HCT116 (cell line): ENCODE data around the gene ARHGEF19. TPM values are rescaled to one million over a fixed set of nuclear protein-coding genes. Genes with fewer than 3 reads are reported as not detected.
A peak's percentile ranks its signal among the peaks of the same experiment; 100 is the strongest.

ENCODE experiments used
- ATAC-seq: fragments of 200-7000 bp; cut with Tn5 transposase; 2 replicates; pipeline ENCODE4 v1.9.1; 2020; ENCODE audit warnings: mild to moderate bottlenecking, moderate library complexity
- BruUV-seq: library from RNA; stranded (reverse); fragments of 400-500 nt; replicated peaks from 2 replicates; lab custom pipeline; 2021; lab: Mats Ljungman, UMichigan
- CTCF ChIA-PET: fragments of 300-600 bp; sonication (Branson Sonifier 250); formaldehyde crosslinking; loops from one replicate; lab custom pipeline; 2021; ENCODE audit warnings: antibody characterized with exemption; lab: Charles Lee
- POLR2A ChIA-PET: fragments of 300-600, 350-600 bp; sonication (Branson Sonifier 250); formaldehyde crosslinking; loops from one replicate; lab custom pipeline; 2021; ENCODE audit warnings: antibody characterized with exemption; lab: Charles Lee
- RAD21 ChIA-PET, 2 experiments: fragments of 300-600 bp; sonication (Branson Sonifier 250); formaldehyde crosslinking; loops; one replicate each; lab custom pipeline; 2023; ENCODE audit warnings: low total read pairs in 2 of 2; ENCODE audit not compliant: uncharacterized antibody in 2 of 2, unreplicated experiment in 2 of 2, low non-redundant PET in 1 of 2; lab: Charles Lee
- DNase-seq: peaks from one replicate; pipeline ENCODE4 v3.0.0-alpha.2; 2010; ENCODE audit warnings: low read depth, low spot score
- H2AFZ ChIP-seq: fragments of 200-600 bp; shearing (Covaris generic), sonication (generic); 2 replicates; pipeline ENCODE4 v1.6.1; 2017; ENCODE audit warnings: low read depth, mixed run types, mixed read lengths, antibody characterized with exemption, low read length; ENCODE audit not compliant: poor library complexity, severe bottlenecking
- H3K27ac ChIP-seq: 2 replicates; pipeline ENCODE4 v1.5.1; 2012; ENCODE audit warnings: low read depth, low read length
- H3K27me3 ChIP-seq: fragments of 200-600 bp; sonication (generic); 2 replicates; pipeline ENCODE4 v1.6.1; 2016; ENCODE audit warnings: mixed run types, low read length, mixed read lengths; ENCODE audit not compliant: insufficient read depth
- H3K36me3 ChIP-seq, 2 experiments: fragments of 200-500 bp in 1 of 2; fragments of 200-600 bp in 1 of 2; sonication (Bioruptor generic) in 1 of 2; sonication (generic) in 1 of 2; 2 replicates each; pipeline versions ENCODE4 v1.5.1 to v1.6.1; 2014 to 2016; ENCODE audit warnings: low read length in 2 of 2, inconsistent platforms in 1 of 2, mixed read lengths in 1 of 2, mixed run types in 1 of 2; ENCODE audit not compliant: insufficient read depth in 2 of 2, control insufficient read depth in 1 of 2
- H3K4me1 ChIP-seq, 2 experiments: fragments of 200-600 bp in 1 of 2; sonication (generic) in 1 of 2; 2 replicates each; pipeline versions ENCODE4 v1.5.1 to v1.6.1; 2012 to 2017; ENCODE audit warnings: low read length in 2 of 2, inconsistent platforms in 1 of 2, mild to moderate bottlenecking in 1 of 2, mixed read lengths in 1 of 2, mixed run types in 1 of 2, moderate library complexity in 1 of 2; ENCODE audit not compliant: insufficient read depth in 2 of 2, control insufficient read depth in 1 of 2
- H3K4me2 ChIP-seq: fragments of 200-600 bp; sonication (generic); 2 replicates; pipeline ENCODE4 v1.6.1; 2017; ENCODE audit warnings: mixed run types, low read length, mixed read lengths
- H3K4me3 ChIP-seq, 2 experiments: fragments of 200-600 bp in 1 of 2; sonication (generic) in 1 of 2; replicated peaks in 1 of 2; 2 replicates each; pipeline ENCODE4 v1.5.1; 2011 to 2016; ENCODE audit warnings: low read length in 2 of 2, control low read depth in 1 of 2, low read depth in 1 of 2, mild to moderate bottlenecking in 1 of 2, mixed read lengths in 1 of 2, mixed run types in 1 of 2
- H3K79me2 ChIP-seq: fragments of 200-600 bp; sonication (generic); 2 replicates; pipeline ENCODE4 v1.6.1; 2017; ENCODE audit warnings: mild to moderate bottlenecking, mixed run types, low read length, moderate library complexity, mixed read lengths; ENCODE audit not compliant: insufficient read depth
- H3K9ac ChIP-seq: fragments of 200-600 bp; sonication (generic); 2 replicates; pipeline ENCODE4 v1.6.1; 2016; ENCODE audit warnings: low read length, mixed read lengths
- H3K9me2 ChIP-seq: fragments of 200-600 bp; sonication (generic), shearing (Covaris generic); 2 replicates; pipeline ENCODE4 v1.6.1; 2017; ENCODE audit warnings: mixed run types, mild to moderate bottlenecking, moderate library complexity; ENCODE audit not compliant: insufficient read depth
- H3K9me3 ChIP-seq, 2 experiments: fragments of 200-500 bp in 1 of 2; fragments of 200-600 bp in 1 of 2; sonication (Bioruptor generic) in 1 of 2; sonication (generic) in 1 of 2; 2 replicates each; pipeline ENCODE4 v1.6.1; 2014 to 2017; ENCODE audit warnings: low read length in 2 of 2, mixed read lengths in 2 of 2, inconsistent platforms in 1 of 2, low read depth in 1 of 2, mild to moderate bottlenecking in 1 of 2, mixed run types in 1 of 2, moderate library complexity in 1 of 2; ENCODE audit not compliant: control insufficient read depth in 1 of 2, insufficient read depth in 1 of 2
- H4K20me1 ChIP-seq: fragments of 200-600 bp; sonication (generic), shearing (Covaris generic); 2 replicates; pipeline ENCODE4 v1.6.1; 2017; ENCODE audit warnings: mixed run types, mild to moderate bottlenecking, moderate library complexity; ENCODE audit not compliant: insufficient read depth
- ATF3 ChIP-seq: IDR thresholded peaks from 2 replicates; pipeline ENCODE4 v1.6.1; 2012
- CBX3 ChIP-seq: IDR thresholded peaks from 2 replicates; pipeline ENCODE4 v1.6.1; 2012; ENCODE audit warnings: low read depth
- CTCF ChIP-seq, 3 experiments: fragments of 200-600 bp in 1 of 3; sonication (generic) in 1 of 3; IDR thresholded peaks in 2 of 3; conservative IDR thresholded peaks in 1 of 3; 2 replicates each; pipeline ENCODE4 v1.5.1; 2012 to 2017; ENCODE audit warnings: low read depth in 2 of 3, low read length in 2 of 3, antibody characterized with exemption in 1 of 3, borderline replicate concordance in 1 of 3, control low read depth in 1 of 3, mild to moderate bottlenecking in 1 of 3, mixed read lengths in 1 of 3, mixed run types in 1 of 3, moderate library complexity in 1 of 3; ENCODE audit not compliant: insufficient read depth in 1 of 3
- EZH2 ChIP-seq: fragments of 200-600 bp; sonication (generic); IDR thresholded peaks from 2 replicates; pipeline ENCODE4 v1.6.1; 2017; ENCODE audit warnings: antibody characterized with exemption, mixed run types
- FOSL1 ChIP-seq: IDR thresholded peaks from 2 replicates; pipeline ENCODE4 v1.6.1; 2012; ENCODE audit warnings: low read depth
- JUND ChIP-seq: IDR thresholded peaks from 2 replicates; pipeline ENCODE4 v1.6.1; 2012
- POLR2A ChIP-seq: IDR thresholded peaks from 2 replicates; pipeline ENCODE4 v1.7.0; 2011; ENCODE audit warnings: borderline replicate concordance; ENCODE audit not compliant: insufficient read depth, insufficient read length; ENCODE audit errors: extremely low read depth
- RAD21 ChIP-seq: IDR thresholded peaks from 2 replicates; pipeline ENCODE4 v1.6.1; 2012; ENCODE audit warnings: low read depth, mild to moderate bottlenecking
- REST ChIP-seq: IDR thresholded peaks from 2 replicates; pipeline ENCODE4 v1.6.1; 2012; ENCODE audit warnings: low read depth
- SIN3A ChIP-seq: IDR thresholded peaks from 2 replicates; pipeline ENCODE4 v1.6.1; 2012; ENCODE audit warnings: low read depth
- SP1 ChIP-seq: IDR thresholded peaks from 2 replicates; pipeline ENCODE4 v1.6.1; 2012; ENCODE audit warnings: low read depth
- SRF ChIP-seq: IDR thresholded peaks from 2 replicates; pipeline ENCODE4 v1.6.1; 2012; ENCODE audit warnings: low read depth
- TCF7L2 ChIP-seq: IDR thresholded peaks from 2 replicates; pipeline ENCODE4 v1.7.0; 2011; ENCODE audit warnings: borderline replicate concordance, inconsistent platforms; ENCODE audit not compliant: insufficient read depth, insufficient read length; ENCODE audit errors: extremely low read depth
- intact Hi-C: fragments of 100-400 bp; cut with micrococcal nuclease; formaldehyde crosslinking; loops from 2 replicates; pipeline ENCODE4 v1.10.0; 2022
- total RNA-seq: library from RNA; stranded (reverse); gene quantifications from one replicate; pipeline ENCODE4 v1.2.1, GENCODE V29; 2021; ENCODE audit not compliant: unreplicated experiment

The ARHGEF19 gene
- total RNA-seq, 1 experiment from 2014 or later, result 59.7 TPM

GRCh38 chr1:16167331-16168143 lies 44.9 kb downstream of the ARHGEF19 start:
- H3K4me3 ChIP-seq, result peak overlapping the region; percentile 45 to 56
- intact Hi-C loops, result no loop called here
- peaks cover 66 to 97% of the 10 kb centered on the region in 2 experiments for H3K4me1 ChIP-seq
- peak overlapping the region; percentile 84 for H3K4me2 ChIP-seq
- CTCF ChIA-PET, result no interaction called here
- POLR2A ChIA-PET, result interaction anchor here (0.9 kb wide), 1 partner anchor 13 kb away, joined by 3 read pairs; no protein-coding TSS in a partner anchor
- no peaks in the 10 kb centered on the region for H3K9me2 ChIP-seq
- RAD21 ChIA-PET, result no interaction called here
- no peaks in the 10 kb centered on the region for H3K79me2 ChIP-seq
- H3K9me3 ChIP-seq, result no peaks in the 10 kb centered on the region
- no peaks in the 10 kb centered on the region for H3K36me3 ChIP-seq
- no TSS peak for BruUV-seq
- H3K27me3 ChIP-seq, result no peaks in the 10 kb centered on the region
- peak overlapping the region; percentile 63 for H3K9ac ChIP-seq
- TF ChIP-seq POLR2A (peak; percentile 18), TCF7L2 (peak; percentile 76), SIN3A (no peak)
- peak overlapping the region; percentile 58; the same call in 1 of the 2 replicates for H3K27ac ChIP-seq
- DNase-seq (no peak), ATAC-seq (peak; percentile 73)
- no peak overlapping the region for H2AFZ ChIP-seq
- H4K20me1 ChIP-seq, result no peaks in the 10 kb centered on the region

- ChIA-PET CTCF (no interaction called here), RAD21 (no interaction called here), POLR2A (interaction anchor here (1.3 to 3.3 kb wide), 2 partner anchors 10 to 13 kb away, joined by 3 to 11 read pairs; no protein-coding TSS in a partner anchor)
- no peak overlapping the region for H3K27ac ChIP-seq
- H4K20me1 ChIP-seq, result no peaks in the 10 kb centered on the region
- no peak overlapping the region for H2AFZ ChIP-seq
- no peak for DNase-seq
- H3K4me2 ChIP-seq, result no peak overlapping the region
- H3K27me3 ChIP-seq, result no peaks in the 10 kb centered on the region
- ATAC-seq, result no peak
- intact Hi-C loops, result no loop called here
- no peak overlapping the region for H3K4me3 ChIP-seq
- H3K9ac ChIP-seq, result no peak overlapping the region; the same call in 1 of the 2 replicates
- no peaks in the 10 kb centered on the region for H3K9me2 ChIP-seq
- H3K9me3 ChIP-seq, result no peaks in the 10 kb centered on the region
- no TSS peak for BruUV-seq
- no peaks in the 10 kb centered on the region for H3K36me3 ChIP-seq
- H3K4me1 ChIP-seq, result peaks cover 64 to 97% of the 10 kb centered on the region in 2 experiments
- TF ChIP-seq REST (no peak), CTCF (IDR thresholded peaks at IDR 0.05 in 2 of 3, conservative IDR thresholded peaks at IDR 0.05 in 1 of 3; ENCODE audit: borderline replicate concordance in 1 of 3, insufficient read depth in 1 of 3, low read depth in 2 of 3, low read length in 2 of 3) (no peak), SP1 (no peak), SIN3A (no peak), RAD21 (no peak), ATF3 (no peak), POLR2A (no peak), CBX3 (no peak), FOSL1 (no peak), SRF (no peak), JUND (no peak), EZH2 (no peak)
- H3K79me2 ChIP-seq, result no peaks in the 10 kb centered on the region
These were observed 46.3 kb downstream of the ARHGEF19 start for GRCh38 chr1:16166117-16166516.
